ENCODE results near the gene SEMA4D. TPM values are rescaled to one million over a fixed set of nuclear protein-coding genes. Genes with fewer than 3 reads are reported as not detected.
"Not testable (repeated sequence)": the region's sequence is repeated elsewhere in the genome, so short reads cannot be mapped to it uniquely, and the experiment has no call there.

The SEMA4D gene
- total RNA-seq, 1 donor from 2014 or later, result 2.8 TPM

DNA sequence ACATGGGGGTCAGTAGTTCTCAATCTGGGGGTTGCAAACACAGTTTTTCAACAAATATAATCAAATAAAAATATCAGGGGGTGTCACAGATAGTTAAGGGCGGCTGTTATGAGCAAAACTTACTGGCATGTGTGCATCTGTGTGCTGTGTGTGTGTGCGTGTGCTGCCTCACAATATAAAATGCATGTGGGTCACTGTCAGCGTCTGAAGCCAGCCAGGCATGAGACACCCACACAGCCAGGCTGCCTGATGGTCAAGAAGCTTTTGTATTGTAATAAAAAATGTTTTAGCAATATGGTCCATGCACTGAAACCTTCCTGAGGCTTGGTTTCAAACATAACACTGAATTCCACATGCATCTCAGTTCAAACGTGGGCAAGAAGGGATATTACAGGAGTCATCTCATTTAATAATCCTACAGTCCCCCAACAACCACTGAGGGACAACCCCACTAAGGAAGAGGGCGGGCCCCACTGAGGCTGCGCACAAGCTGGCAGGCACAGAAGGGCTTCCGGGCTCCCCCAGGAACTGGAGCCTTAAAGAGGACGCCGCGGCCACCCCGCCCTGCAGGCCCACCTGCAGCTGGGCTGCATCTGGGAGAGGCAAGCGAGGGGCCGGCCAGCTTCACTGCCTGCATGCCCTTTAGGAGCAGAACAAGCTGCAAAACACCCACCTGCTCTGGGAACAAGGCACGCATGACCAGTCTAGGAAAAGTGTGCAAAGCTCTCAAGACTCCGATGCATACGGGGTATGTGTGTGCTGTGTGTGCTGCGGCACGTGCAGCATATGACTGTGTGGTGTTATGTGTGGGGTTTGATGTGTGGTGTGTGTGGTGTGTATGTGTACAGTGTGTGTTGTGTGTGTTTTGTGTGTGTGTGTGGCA, 14.1 kb downstream of the SEMA4D start:
- DNase-seq (ENCODE audit: low read depth, low spot score), result no peak

GRCh38 chr9:89482901-89483361, 15.0 kb downstream of the SEMA4D start:
- no peak for DNase-seq (ENCODE audit: low read depth, low spot score)

GRCh38 chr9:89482056-89482851, 15.7 kb downstream of the SEMA4D start:
- DNase-seq (ENCODE audit: low read depth, low spot score), result no peak

DNA sequence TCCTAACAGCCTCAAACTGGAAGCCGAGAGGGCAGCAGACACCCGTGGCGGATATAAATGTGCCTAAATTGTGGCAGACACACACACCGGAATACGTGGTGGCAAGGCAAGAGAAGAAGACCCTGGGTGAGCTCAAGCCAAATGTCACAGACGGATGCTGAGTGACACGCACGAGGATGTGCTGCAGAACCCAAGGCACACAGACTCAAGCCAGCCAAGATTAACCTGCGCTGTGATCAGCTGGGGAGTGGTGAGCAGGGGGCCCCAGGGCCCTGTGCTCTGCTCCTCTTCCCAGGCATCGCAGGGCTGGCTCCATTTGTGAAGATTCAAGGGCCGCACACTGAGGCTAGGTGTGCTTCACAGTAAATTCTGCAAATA, 16.4 kb downstream of the SEMA4D start:
- DNase-seq (ENCODE audit: low read depth, low spot score), result no peak

- DNase-seq (ENCODE audit: low read depth, low spot score), result no peak
These were observed 16.9 kb downstream of the SEMA4D start for GRCh38 chr9:89480825-89481537.

DNA sequence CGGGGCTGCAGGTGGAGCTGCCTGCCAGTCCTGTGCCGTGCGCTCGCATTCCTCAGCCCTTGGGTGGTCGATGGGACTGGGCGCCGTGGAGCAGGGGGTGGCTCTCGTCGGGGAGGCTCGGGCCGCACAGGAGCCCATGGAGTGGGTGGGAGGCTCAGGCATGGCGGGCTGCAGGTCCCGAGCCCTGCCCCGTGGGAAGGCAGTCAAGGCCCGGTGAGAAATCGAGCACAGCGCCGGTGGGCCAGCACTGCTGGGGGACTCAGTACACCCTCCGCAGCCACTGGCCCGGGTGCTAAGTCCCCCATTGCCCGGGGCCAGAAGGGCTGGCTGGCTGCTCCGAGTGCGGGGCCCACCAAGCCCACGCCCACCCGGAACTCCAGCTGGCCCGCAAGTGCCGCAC, 17.5 kb downstream of the SEMA4D start:
- not testable (repeated sequence) for DNase-seq (ENCODE audit: low read depth, low spot score)

GRCh38 chr9:89479669-89480011, 18.3 kb downstream of the SEMA4D start:
- not testable (repeated sequence) for DNase-seq (ENCODE audit: low read depth, low spot score)

- DNase-seq (ENCODE audit: low read depth, low spot score), result no peak
These were observed 18.9 kb downstream of the SEMA4D start for GRCh38 chr9:89478821-89479668.

DNA sequence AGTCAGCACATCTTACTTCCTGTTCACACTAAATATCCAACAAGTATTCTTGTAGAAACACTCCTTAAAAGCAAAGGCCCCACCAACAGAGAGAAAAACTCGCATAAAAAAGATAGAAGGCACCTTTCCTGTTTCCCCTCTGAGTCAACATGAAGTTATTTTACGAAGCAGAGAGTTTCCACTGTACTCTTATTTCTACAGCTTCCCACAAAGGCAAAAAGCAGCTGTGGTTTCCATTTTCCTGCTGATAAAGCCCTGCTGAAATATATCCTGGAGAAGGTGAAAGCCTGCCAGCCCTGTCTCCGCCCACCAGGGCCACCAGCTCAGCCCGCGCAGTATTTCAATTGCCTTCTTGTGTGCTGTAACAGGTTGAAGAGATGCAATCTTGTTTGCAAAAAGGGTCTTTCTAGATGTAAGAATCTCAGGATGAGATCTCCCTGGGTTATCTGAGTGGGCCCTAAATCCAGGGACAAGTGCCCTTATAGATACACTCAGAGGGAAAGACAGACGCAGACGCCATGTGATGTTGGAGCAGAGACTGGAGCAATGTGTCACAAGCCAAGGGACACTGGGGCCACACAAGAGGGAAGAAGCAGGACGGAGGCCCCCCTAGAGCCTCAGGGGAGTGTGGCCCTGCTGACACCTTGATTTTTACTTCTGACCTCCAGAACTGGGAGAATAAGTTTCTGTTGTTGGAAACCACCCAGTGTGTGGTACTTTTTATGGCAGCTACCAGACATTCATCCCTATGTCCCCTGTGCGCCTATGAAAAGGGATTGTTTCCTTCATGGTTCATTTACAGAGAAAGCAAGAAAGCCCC, 19.9 kb downstream of the SEMA4D start:
- peak; percentile 66 for DNase-seq (ENCODE audit: low read depth, low spot score)

DNA sequence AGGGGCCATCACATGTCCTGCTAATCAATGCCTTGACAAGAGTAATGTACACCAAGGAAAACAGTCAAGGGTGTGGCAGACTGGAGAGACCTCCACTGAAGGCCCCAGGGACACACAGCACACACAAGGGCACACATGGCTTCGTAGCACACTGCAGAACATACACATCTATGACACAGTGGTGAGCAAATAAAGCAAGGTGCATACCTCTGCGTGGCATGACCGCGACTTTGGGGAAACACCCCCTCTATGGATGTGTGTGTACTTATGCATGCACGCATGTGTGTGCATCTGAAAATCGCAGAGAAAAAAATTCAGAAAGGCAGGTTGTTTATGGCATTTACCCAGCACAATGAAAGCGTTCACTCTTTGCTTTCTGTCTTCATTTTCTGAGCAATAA, 20.5 kb downstream of the SEMA4D start:
- no peak for DNase-seq (ENCODE audit: low read depth, low spot score)

GRCh38 chr9:89476546-89476945, 21.4 kb downstream of the SEMA4D start:
- no peak for DNase-seq (ENCODE audit: low read depth, low spot score)

DNA sequence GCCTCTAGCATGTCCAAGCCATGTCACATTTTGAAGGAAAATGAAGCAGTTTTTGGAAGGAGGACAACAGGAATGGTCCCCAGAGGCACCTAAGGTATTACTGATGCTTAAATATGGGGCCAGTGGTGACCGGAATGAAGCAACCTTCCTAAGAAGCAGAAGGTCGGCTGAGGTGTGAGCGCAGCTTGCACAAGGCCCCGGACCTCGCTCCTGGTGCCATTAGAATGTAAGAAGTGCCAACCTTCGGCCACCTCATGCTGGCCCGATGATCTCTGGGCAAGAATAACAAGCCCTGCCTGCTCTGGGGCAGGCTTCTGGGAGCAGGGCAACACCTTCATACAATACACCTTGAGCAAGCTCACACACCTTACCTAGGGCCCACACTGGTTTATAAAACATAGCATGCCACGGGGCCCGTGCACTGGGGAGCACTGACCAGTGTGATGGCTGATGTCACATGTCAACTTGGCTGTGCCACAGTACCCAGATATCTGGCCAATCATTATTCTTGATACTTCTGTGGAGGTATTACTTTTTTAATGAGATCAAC, 21.9 kb downstream of the SEMA4D start:
- DNase-seq (ENCODE audit: low read depth, low spot score), result no peak

GRCh38 chr9:89474939-89475338, 23.0 kb downstream of the SEMA4D start:
- no peak for DNase-seq (ENCODE audit: low read depth, low spot score)

GRCh38 chr9:89473762-89474469, 24.0 kb downstream of the SEMA4D start:
- no peak for DNase-seq (ENCODE audit: low read depth, low spot score)

DNA sequence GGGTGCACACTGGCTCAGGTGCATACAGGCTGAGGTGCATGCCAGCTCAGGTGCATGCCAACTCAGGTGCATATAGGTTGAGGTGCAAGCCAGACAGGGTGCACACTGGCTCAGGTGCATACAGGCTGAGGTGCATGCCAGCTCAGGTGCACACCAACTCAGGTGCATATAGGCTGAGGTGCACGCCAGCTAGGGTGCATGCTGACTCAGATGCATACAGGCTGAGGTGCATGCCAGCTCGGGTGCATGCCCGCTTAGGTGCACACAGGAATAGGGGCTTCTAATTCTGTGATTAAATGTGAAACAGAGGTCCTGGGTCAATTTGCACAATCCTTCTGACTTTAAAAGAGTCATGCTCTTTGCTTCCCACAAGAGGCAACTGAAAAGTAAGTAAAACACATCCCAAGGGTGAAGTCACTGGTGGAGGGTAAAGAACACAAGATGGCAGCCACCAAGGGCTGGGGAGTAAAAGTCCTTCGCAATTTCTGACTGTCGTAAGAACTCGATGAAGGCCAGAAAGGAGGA, 26.1 kb downstream of the SEMA4D start:
- DNase-seq (ENCODE audit: low read depth, low spot score), result not testable (repeated sequence)

DNA sequence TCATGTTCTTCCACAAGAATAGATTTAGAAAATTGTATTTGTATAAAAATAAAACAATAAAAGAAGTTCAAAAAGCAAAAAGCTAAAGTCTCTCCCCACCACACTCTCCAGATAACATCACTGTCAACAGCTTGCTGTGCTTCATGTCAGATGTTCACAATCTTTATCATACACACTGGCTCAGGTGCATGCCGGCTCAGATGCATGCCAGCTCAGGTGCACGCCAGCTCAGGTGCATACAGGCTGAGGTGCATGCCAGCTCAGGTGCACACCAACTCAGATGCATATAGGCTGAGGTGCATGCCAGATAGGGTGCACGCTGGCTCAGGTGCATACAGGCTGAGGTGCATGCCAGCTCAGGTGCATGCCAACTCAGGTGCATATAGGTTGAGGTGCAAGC, 26.5 kb downstream of the SEMA4D start:
- DNase-seq (ENCODE audit: low read depth, low spot score), result no peak

- no peak for DNase-seq (ENCODE audit: low read depth, low spot score)
These were observed 27.6 kb downstream of the SEMA4D start for GRCh38 chr9:89470224-89470839.

DNA sequence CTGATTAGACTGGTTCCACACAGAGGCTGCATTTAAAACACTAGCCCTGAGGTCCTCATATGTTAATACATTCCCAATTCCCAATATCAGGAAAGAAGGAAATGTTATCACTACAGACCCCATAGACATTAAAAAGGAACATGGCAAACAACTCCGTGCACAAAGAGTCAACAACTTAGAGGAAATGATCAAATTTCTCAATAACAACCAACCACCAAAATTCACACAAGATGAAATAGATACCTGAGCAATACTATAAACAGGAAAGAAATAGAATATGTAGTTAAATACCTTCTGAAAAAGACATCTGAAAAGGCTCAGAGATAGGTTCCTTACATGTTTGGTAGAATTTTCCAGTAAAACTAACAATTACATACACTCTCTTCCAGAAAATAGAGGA, 28.9 kb downstream of the SEMA4D start:
- no peak for DNase-seq (ENCODE audit: low read depth, low spot score)

All from pulmonary artery endothelial cell (primary cell).